Stimulated activated CD8-positive, alpha-beta memory T cell treated with anti-CD3 and anti-CD28 coated beads, Interleukin-7, amount 100 ng/mL, for 24 hours (primary cell): ENCODE results near the gene CCDC38.

ENCODE experiments used
- DNase-seq: peaks from one replicate; pipeline ENCODE4 v3.0.0-alpha.2; 2020; ENCODE audit warnings: low read depth

Gene CCDC38

GRCh38 chr12:95960241-95960640 lies 17.8 kb upstream of the CCDC38 start:
- DNase-seq: no peak

- no peak for DNase-seq
Measured at GRCh38 chr12:95959107-95959506, 16.7 kb upstream of the CCDC38 start.

GRCh38 chr12:95956557-95957145 lies 14.2 kb upstream of the CCDC38 start:
- no peak for DNase-seq

- DNase-seq: no peak
Measured at GRCh38 chr12:95955549-95956159, 13.2 kb upstream of the CCDC38 start.

GRCh38 chr12:95953000-95953399 lies 10.6 kb upstream of the CCDC38 start:
- no peak for DNase-seq

GRCh38 chr12:95951515-95951914 lies 9.1 kb upstream of the CCDC38 start:
- DNase-seq: no peak

- no peak for DNase-seq
Measured at GRCh38 chr12:95949477-95950206, 7.2 kb upstream of the CCDC38 start.

GRCh38 chr12:95944108-95944704 lies 1.8 kb upstream of the CCDC38 start:
- no peak for DNase-seq

GRCh38 chr12:95943330-95943842 lies 972 bp upstream of the CCDC38 start, which contains the start of gene AMDHD1:
Gene AMDHD1, plus strand, starts transcription at chr12:95943331. Its CDS starts 68 bp downstream, at chr12:95943399.
- peak; percentile 30 for DNase-seq

GRCh38 chr12:95942101-95942523 lies 302 bp downstream of the CCDC38 start:
- DNase-seq: peak; percentile 3

- no peak for DNase-seq
Measured at GRCh38 chr12:95940514-95940913, 1.9 kb downstream of the CCDC38 start.

- DNase-seq: no peak
Measured at GRCh38 chr12:95922231-95922630, 20.2 kb downstream of the CCDC38 start.

- DNase-seq: no peak
Measured at GRCh38 chr12:95919110-95919509, 23.3 kb downstream of the CCDC38 start.

GRCh38 chr12:95918194-95918993 lies 24.0 kb downstream of the CCDC38 start:
- peak; percentile 8 for DNase-seq

- DNase-seq: no peak
Measured at GRCh38 chr12:95909871-95910270, 32.5 kb downstream of the CCDC38 start.

- DNase-seq: no peak
Measured at GRCh38 chr12:95908573-95908972, 33.8 kb downstream of the CCDC38 start.

GRCh38 chr12:95898081-95898480 lies 44.3 kb downstream of the CCDC38 start:
- DNase-seq: no peak

GRCh38 chr12:95896846-95897245 lies 45.6 kb downstream of the CCDC38 start:
- DNase-seq: no peak

- no peak for DNase-seq
Measured at GRCh38 chr12:95890958-95891357, 51.5 kb downstream of the CCDC38 start.

GRCh38 chr12:95887311-95887710 lies 55.1 kb downstream of the CCDC38 start:
- no peak for DNase-seq

GRCh38 chr12:95884998-95885397 lies 57.4 kb downstream of the CCDC38 start:
- DNase-seq: no peak

GRCh38 chr12:95882873-95883272 lies 59.5 kb downstream of the CCDC38 start:
- DNase-seq: no peak
